Embryonic facial prominence (tissue), 1 donor: Measurements from ENCODE around the gene GLT6D1.
"Not testable (repeated sequence)": the region's sequence is repeated elsewhere in the genome, so short reads cannot be mapped to it uniquely, and the experiment has no call there.

Experiments
- DNase-seq: peaks from one replicate; pipeline ENCODE4 v3.0.0-alpha.2; 2016; ENCODE audit errors: extremely low spot score

GLT6D1 gene

GRCh38 chr9:135664801-135665794, 25.8 kb upstream of the GLT6D1 start:
- no peak for DNase-seq

- no peak for DNase-seq
Observed at GRCh38 chr9:135664266-135664665, 24.9 kb upstream of the GLT6D1 start.

GRCh38 chr9:135663857-135664256, 24.5 kb upstream of the GLT6D1 start:
- no peak for DNase-seq

- DNase-seq: no peak
Observed at GRCh38 chr9:135663451-135663770, 24.1 kb upstream of the GLT6D1 start.

GRCh38 chr9:135662758-135663450, 23.6 kb upstream of the GLT6D1 start, which contains the start of gene LCN9:
LCN9 (plus strand) TSS chr9:135663309; CDS start chr9:135663322, 13 bp downstream.
- DNase-seq: no peak

- no peak for DNase-seq
Observed at GRCh38 chr9:135661816-135662560, 22.6 kb upstream of the GLT6D1 start.

- no peak for DNase-seq
Observed at GRCh38 chr9:135660407-135660806, 21.1 kb upstream of the GLT6D1 start.

- no peak for DNase-seq
Observed at GRCh38 chr9:135659252-135659651, 19.9 kb upstream of the GLT6D1 start.

- DNase-seq: no peak
Observed at GRCh38 chr9:135657416-135657815, 18.1 kb upstream of the GLT6D1 start.

- DNase-seq: no peak
Observed at GRCh38 chr9:135655317-135655716, 16.0 kb upstream of the GLT6D1 start.

GRCh38 chr9:135650408-135650807, 11.1 kb upstream of the GLT6D1 start:
- no peak for DNase-seq

GRCh38 chr9:135649508-135649907, 10.2 kb upstream of the GLT6D1 start:
- DNase-seq: no peak

- no peak for DNase-seq
Observed at GRCh38 chr9:135648494-135649410, 9.4 kb upstream of the GLT6D1 start.

GRCh38 chr9:135647884-135648283, 8.5 kb upstream of the GLT6D1 start:
- no peak for DNase-seq

- no peak for DNase-seq
Observed at GRCh38 chr9:135644631-135645218, 5.4 kb upstream of the GLT6D1 start.

GRCh38 chr9:135641745-135642144, 2.4 kb upstream of the GLT6D1 start:
- DNase-seq: no peak

GRCh38 chr9:135641047-135641446, 1.7 kb upstream of the GLT6D1 start:
- DNase-seq: no peak

- not testable (repeated sequence) for DNase-seq
Observed at GRCh38 chr9:135636930-135637530, 2.3 kb downstream of the GLT6D1 start.

- no peak for DNase-seq
Observed at GRCh38 chr9:135632841-135633240, 6.5 kb downstream of the GLT6D1 start.

- DNase-seq: no peak
Observed at GRCh38 chr9:135624282-135624681, 15.1 kb downstream of the GLT6D1 start.
